Erythroblast (primary cell): ENCODE results near the gene ACER1.

Source experiments
- GATA1 ChIP-seq: IDR thresholded peaks from 2 replicates; pipeline ENCODE4 v1.6.1; 2011; ENCODE audit warnings: low read depth, mild to moderate bottlenecking, control low read depth, low read length, moderate library complexity
- POLR2A ChIP-seq: IDR thresholded peaks from 2 replicates; pipeline ENCODE4 v1.6.1; 2011; ENCODE audit warnings: mild to moderate bottlenecking, low read length

GRCh38 chr19:6271721-6272410, 61.5 kb downstream of the ACER1 start:
- TF ChIP-seq POLR2A: no peak
- no peak for TF ChIP-seq GATA1
